ENCODE measurements around the gene TBX4. TPM values are rescaled to one million over a fixed set of nuclear protein-coding genes. Genes with fewer than 3 reads are reported as not detected.
"Not testable (repeated sequence)": the region's sequence is repeated elsewhere in the genome, so short reads cannot be mapped to it uniquely, and the experiment has no call there.

TBX4 gene
- polyA plus RNA-seq, 1 experiment = 0.11 TPM

DNA sequence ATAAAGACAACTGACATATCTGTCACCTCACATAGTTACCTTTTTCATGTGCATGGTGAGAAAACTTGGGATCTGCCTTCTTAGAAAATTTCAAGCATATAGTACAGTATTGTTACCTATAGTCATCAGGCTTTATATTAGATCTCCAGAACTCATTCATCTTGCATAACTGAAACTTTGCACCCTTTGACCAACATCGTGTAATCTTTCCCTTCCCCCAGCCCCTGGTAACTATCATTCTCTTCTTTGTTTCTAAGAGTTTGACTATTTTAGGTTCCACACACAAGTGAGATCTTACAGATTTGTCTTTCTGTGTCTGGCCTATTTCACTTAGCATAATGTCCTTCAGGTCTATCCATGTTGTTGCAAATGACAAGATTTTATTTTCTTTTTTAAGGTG is 22.9 kb upstream of the TBX4 start:
- Histone ChIP-seq H3K27me3 (ENCODE audit: control insufficient read depth, insufficient read depth, low read length) (no peaks in the 10 kb centered on the region), H3K27ac (ENCODE audit: low read depth, low read length) (no peak overlapping the region), H3K9me3 (ENCODE audit: control insufficient read depth, insufficient read depth, low read length) (no peaks in the 10 kb centered on the region), H3K4me3 (ENCODE audit: low read depth, low read length) (no peak overlapping the region)
- CTCF ChIA-PET = interaction anchor here (1.8 kb wide), 1 partner anchor 12 kb away, joined by 5 read pairs; no protein-coding TSS in a partner anchor
- POLR2A ChIA-PET = no interaction called here
- no peak for DNase-seq (ENCODE audit: low read depth, low spot score)
- TF ChIP-seq, protein P1, sequence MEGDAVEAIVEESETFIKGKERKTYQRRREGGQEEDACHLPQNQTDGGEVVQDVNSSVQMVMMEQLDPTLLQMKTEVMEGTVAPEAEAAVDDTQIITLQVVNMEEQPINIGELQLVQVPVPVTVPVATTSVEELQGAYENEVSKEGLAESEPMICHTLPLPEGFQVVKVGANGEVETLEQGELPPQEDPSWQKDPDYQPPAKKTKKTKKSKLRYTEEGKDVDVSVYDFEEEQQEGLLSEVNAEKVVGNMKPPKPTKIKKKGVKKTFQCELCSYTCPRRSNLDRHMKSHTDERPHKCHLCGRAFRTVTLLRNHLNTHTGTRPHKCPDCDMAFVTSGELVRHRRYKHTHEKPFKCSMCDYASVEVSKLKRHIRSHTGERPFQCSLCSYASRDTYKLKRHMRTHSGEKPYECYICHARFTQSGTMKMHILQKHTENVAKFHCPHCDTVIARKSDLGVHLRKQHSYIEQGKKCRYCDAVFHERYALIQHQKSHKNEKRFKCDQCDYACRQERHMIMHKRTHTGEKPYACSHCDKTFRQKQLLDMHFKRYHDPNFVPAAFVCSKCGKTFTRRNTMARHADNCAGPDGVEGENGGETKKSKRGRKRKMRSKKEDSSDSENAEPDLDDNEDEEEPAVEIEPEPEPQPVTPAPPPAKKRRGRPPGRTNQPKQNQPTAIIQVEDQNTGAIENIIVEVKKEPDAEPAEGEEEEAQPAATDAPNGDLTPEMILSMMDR (IDR thresholded peaks at IDR 0.05; ENCODE audit: low read depth, low read length) = no peak

DNA sequence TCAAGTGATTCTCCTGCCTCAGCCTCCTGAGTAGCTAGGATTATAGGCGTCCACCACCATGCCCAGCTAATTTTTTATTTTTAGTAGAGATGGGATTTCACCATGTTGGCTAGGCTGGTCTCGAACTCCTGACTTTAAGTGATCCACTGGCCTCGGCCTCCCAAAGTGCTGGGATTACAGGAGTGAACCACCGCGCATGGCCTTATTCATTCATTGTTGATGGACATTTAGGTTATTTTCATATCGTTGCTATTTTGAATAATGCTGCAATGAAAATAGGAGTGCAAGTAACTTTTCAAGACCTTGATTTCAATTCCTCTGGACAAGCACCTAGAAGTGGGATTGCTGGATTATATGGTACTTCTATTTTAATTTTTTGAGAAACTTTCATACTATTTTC is 22.4 kb upstream of the TBX4 start:
- H3K27me3 ChIP-seq (ENCODE audit: control insufficient read depth, insufficient read depth, low read length); H3K4me3 ChIP-seq (ENCODE audit: low read depth, low read length); CTCF ChIA-PET; H3K9me3 ChIP-seq (ENCODE audit: control insufficient read depth, insufficient read depth, low read length); DNase-seq (ENCODE audit: low read depth, low spot score); H3K27ac ChIP-seq (ENCODE audit: low read depth, low read length); POLR2A ChIA-PET: not testable (repeated sequence)

DNA sequence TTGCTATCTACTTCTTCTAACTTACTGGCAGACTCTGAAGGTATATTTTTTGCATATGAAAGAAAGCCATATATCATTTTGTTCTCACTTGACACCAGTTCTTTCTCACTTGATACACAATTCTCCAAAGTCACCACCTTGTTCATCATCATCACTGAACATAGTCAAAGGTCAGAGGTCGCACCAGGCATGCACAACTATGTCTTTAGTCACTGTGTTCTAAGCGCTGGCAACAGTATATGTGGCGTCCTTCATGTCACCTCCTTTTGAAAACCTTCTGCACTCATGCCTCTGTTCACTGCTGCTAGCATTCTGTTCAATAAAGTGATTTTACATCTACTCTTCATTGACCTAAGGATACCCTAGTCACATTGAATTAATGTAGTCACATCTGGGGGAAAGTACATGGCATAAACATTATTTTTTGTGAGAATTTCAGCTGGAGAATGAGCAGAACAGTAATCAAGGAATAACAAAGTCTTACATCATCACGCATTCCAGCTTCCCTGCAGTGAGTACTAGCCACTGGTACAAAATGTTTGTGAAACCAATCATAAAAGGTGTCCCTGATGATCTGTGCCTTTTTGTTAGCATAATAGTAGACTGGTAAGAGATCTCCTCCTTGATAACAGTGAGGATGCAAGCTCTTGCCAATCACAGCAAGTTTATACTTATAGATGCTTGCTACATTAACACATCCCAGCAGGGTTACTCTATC is 20.5 kb upstream of the TBX4 start:
- Histone ChIP-seq H3K27me3 (ENCODE audit: control insufficient read depth, insufficient read depth, low read length) (no peaks in the 10 kb centered on the region), H3K27ac (ENCODE audit: low read depth, low read length) (no peak overlapping the region), H3K9me3 (ENCODE audit: control insufficient read depth, insufficient read depth, low read length) (no peaks in the 10 kb centered on the region), H3K4me3 (ENCODE audit: low read depth, low read length) (no peak overlapping the region)
- TF ChIP-seq, protein P1 (IDR thresholded peaks at IDR 0.05; ENCODE audit: low read depth, low read length) = no peak
- CTCF ChIA-PET = interaction anchor here (0.6 to 1.0 kb wide), 3 partner anchors 19 to 149 kb away, joined by 3 to 4 read pairs (median 4); no protein-coding TSS in a partner anchor
- no peak for DNase-seq (ENCODE audit: low read depth, low spot score)
- POLR2A ChIA-PET = interaction anchor here (0.9 to 1.0 kb wide), 2 partner anchors 11 to 44 kb away, joined by 7 to 12 read pairs; no protein-coding TSS in a partner anchor

DNA sequence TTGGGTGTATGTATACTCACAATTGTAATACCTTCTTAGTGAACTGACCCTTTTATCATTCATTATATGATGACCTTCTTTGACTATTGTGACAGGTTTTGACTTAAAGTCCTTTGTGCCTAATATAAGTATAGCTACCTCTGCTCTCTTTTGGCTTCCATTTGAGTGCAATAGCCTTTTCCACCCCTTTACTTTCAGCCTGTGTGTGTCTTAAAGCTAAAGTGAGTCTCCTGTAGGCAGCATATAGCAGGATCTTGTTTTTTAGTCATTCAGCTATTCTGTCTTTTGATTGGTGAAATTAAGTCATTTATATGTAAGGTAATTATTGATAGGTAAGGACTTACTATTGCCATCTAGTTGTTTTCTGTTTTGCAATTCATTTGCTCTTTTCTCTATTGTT is 15.9 kb upstream of the TBX4 start:
- TF ChIP-seq, protein P1 (IDR thresholded peaks at IDR 0.05; ENCODE audit: low read depth, low read length) = no peak
- POLR2A ChIA-PET = interaction anchor here (0.8 kb wide), 1 partner anchor 17 kb away, joined by 3 read pairs; no protein-coding TSS in a partner anchor
- CTCF ChIA-PET = no interaction called here
- H3K4me3 ChIP-seq (ENCODE audit: low read depth, low read length) = no peak overlapping the region
- H3K27me3 ChIP-seq (ENCODE audit: control insufficient read depth, insufficient read depth, low read length) = peaks cover 19% of the 10 kb centered on the region
- H3K27ac ChIP-seq (ENCODE audit: low read depth, low read length) = no peak overlapping the region
- no peak for DNase-seq (ENCODE audit: low read depth, low spot score)
- no peaks in the 10 kb centered on the region; the same call in 1 of the 2 replicates for H3K9me3 ChIP-seq (ENCODE audit: control insufficient read depth, insufficient read depth, low read length)

DNA sequence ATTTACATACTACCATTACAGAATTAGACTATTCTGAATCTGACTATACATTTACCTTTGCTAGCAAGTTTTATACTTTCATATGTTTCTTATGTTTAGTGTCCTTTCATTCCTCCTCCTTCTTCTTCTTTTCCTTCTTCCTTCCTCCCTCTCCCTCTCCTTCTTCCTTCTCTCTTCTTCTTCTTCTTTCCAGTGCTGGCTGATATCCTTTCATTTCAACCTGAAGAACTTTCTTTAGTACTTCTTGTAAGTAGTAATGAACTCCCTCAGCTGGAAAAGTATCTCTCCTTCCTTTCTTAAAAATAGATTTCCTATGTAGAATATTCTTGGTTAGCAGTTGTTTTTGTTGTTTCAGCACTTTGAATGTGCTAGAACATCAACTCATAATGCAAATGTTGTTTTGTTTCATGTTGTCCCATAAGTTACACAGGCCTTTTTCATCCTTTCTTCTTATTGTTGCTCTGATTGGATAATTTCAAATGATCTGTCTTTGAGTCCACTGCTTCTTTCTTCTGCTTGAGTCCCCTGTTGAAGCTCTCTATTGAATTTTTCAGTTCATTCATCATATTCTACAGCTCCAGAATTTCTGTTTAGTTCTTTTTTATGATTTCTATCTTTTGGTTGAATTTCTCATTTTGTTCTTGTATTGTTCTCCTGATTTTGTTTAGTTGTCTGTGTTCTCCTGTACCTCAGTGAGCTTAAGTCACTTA is 15.1 kb upstream of the TBX4 start:
- Histone ChIP-seq H3K27me3 (ENCODE audit: control insufficient read depth, insufficient read depth, low read length) (peaks cover 19% of the 10 kb centered on the region), H3K27ac (ENCODE audit: low read depth, low read length) (no peak overlapping the region), H3K4me3 (ENCODE audit: low read depth, low read length) (no peak overlapping the region), H3K9me3 (ENCODE audit: control insufficient read depth, insufficient read depth, low read length) (no peaks in the 10 kb centered on the region; the same call in 1 of the 2 replicates)
- TF ChIP-seq, protein P1 (IDR thresholded peaks at IDR 0.05; ENCODE audit: low read depth, low read length) = no peak
- ChIA-PET CTCF (interaction anchor here (1.2 kb wide), 1 partner anchor 25 kb away, joined by 3 read pairs; no protein-coding TSS in a partner anchor), POLR2A (interaction anchor here (0.8 kb wide), 1 partner anchor 18 kb away, joined by 3 read pairs; no protein-coding TSS in a partner anchor)
- no peak for DNase-seq (ENCODE audit: low read depth, low spot score)
